ENCODE measurements around the gene HOXA13.

The HOXA13 gene

DNA sequence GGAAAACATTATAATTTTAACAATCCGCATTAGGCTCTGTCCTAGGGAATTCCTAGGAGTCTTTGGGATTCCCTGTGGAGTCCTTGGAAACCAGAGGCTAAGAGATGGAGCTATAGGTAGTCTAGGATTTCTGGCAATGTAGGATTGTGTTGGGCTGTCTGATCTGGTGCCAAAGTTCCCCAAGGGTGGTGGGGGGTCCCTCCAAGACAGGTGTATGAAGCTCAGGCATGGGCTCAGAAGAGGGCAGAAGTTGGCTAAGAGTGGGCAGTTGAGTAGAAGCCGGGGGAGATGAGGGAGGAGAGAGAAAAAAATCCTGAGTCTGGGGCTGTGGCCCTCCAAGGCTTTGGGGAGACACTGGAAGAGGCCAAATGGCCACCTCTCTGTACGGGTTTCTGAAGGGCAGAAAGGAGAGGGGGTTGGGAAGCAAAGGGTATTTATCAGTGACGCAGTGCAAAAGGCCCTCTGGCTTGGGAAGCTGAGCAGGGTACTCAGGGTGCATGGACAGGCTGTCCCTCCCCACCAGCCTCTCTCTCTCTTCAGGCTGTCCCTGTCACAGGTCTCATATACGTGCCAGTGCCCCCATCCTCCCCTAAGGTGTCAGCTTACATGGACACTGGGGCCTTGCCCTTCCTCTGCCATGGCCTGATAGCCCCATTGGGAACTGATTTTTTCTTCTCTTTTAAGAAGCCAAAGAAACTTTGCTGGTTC, 53.2 kb downstream of the HOXA13 start:
- no peak for TF ChIP-seq CTCF (IDR thresholded peaks at IDR 0.05; ENCODE audit: insufficient read depth, missing control alignments)
- no peak for FAIRE-seq
- DNase-seq (ENCODE audit: insufficient read length, low spot score) = no peak

- DNase-seq (ENCODE audit: insufficient read length, low spot score) = no peak
- no peak for TF ChIP-seq CTCF (IDR thresholded peaks at IDR 0.05; ENCODE audit: insufficient read depth, missing control alignments)
- no peak for FAIRE-seq
These were observed 53.9 kb downstream of the HOXA13 start for GRCh38 chr7:27145914-27146412.

GRCh38 chr7:27145165-27145913, 54.6 kb downstream of the HOXA13 start:
- FAIRE-seq (no peak), DNase-seq (ENCODE audit: insufficient read length, low spot score) (no peak)
- no peak for TF ChIP-seq CTCF (IDR thresholded peaks at IDR 0.05; ENCODE audit: insufficient read depth, missing control alignments)

DNA sequence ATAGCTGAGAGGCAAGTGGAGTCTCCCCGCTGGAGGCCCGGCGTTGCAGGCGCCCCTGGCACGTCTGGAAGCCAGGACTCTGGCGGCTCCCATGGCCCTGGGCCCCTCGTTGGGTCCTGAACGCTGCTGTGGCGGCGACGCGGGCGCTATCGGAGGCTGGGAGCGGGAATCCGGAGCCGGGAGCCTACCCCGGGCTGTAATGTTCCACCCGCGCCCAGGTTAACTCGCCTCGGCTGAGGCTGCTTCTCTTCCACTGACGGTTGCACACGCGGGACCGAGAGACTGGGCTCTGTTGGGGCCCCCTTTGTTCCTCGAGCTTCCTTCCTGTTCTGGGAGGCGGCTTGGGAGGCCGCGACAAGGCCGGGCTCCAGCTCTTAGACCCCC, 55.1 kb downstream of the HOXA13 start:
- FAIRE-seq (no peak), DNase-seq (ENCODE audit: insufficient read length, low spot score) (no peak)
- TF ChIP-seq CTCF (IDR thresholded peaks at IDR 0.05; ENCODE audit: insufficient read depth, missing control alignments) = no peak

Measured in D721Med (cell line).